GM12873 (cell line): ENCODE data around the gene ZPBP2.

ENCODE experiments used
- TF ChIP-seq, protein P1 (sequence below): IDR thresholded peaks from 2 replicates; pipeline ENCODE4 v1.5.1; 2012; ENCODE audit warnings: low read depth, mild to moderate bottlenecking, moderate library complexity, low read length, control low read depth; ENCODE audit not compliant: insufficient read depth; ENCODE audit errors: missing control alignments

The ZPBP2 gene

DNA sequence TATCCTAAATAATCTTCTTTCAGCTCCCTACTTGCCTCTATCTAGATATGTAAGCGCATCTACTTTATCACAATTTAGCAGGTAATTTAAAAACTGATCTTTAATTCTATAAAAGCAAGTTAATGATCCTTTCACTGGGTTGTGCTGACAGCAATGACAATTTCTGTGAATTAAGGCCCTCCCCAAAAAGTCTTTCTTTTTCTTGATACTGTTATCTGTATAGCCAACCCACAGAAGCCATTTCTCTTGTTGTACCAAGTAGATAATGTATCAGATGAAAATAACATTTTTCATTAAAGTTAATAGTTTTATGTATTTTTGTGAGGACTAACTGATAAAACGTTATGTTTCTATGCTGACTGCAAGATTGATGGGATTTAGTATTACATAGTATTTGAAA lies 3.8 kb downstream of the ZPBP2 start:
- TF ChIP-seq, protein P1, sequence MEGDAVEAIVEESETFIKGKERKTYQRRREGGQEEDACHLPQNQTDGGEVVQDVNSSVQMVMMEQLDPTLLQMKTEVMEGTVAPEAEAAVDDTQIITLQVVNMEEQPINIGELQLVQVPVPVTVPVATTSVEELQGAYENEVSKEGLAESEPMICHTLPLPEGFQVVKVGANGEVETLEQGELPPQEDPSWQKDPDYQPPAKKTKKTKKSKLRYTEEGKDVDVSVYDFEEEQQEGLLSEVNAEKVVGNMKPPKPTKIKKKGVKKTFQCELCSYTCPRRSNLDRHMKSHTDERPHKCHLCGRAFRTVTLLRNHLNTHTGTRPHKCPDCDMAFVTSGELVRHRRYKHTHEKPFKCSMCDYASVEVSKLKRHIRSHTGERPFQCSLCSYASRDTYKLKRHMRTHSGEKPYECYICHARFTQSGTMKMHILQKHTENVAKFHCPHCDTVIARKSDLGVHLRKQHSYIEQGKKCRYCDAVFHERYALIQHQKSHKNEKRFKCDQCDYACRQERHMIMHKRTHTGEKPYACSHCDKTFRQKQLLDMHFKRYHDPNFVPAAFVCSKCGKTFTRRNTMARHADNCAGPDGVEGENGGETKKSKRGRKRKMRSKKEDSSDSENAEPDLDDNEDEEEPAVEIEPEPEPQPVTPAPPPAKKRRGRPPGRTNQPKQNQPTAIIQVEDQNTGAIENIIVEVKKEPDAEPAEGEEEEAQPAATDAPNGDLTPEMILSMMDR: no peak

DNA sequence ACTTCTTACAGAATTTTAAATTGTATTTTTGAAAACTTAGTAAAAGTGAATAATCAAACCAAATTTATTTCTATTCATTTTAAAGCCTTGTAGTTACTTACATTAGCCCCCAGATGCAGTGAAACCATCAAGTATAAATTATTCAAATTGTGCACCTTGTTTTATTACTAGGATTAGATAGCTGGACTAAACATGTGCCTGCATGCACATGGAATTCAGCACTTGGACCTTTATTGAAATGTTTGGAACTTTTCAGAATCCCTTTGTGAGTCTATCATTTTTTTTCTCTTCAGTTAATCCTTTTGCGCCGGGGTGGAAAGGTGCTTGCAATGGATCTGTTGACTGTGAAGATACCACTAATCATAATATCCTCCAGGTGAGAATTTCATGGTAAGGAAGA lies 4.7 kb downstream of the ZPBP2 start:
- TF ChIP-seq, protein P1: peak; percentile 23

DNA sequence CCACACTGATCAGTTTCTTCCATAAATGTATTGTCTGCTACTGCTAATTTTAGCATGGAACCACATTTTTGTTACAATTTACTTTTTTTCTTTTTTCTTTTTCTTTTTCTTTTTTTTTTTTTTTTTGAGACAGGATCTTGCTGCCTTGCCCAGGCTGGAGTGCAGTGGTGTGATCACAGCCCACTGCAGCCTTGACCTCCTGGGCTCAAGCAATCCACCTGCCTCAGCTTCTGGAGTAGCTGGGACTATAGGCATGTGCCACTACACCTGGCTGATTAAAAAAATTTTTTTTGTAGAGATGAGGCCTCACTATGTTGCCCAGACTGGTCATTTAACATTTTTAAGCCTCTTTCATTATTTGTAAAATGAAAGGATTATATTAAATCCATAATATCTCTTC lies 19.1 kb downstream of the ZPBP2 start:
- TF ChIP-seq, protein P1: no peak

DNA sequence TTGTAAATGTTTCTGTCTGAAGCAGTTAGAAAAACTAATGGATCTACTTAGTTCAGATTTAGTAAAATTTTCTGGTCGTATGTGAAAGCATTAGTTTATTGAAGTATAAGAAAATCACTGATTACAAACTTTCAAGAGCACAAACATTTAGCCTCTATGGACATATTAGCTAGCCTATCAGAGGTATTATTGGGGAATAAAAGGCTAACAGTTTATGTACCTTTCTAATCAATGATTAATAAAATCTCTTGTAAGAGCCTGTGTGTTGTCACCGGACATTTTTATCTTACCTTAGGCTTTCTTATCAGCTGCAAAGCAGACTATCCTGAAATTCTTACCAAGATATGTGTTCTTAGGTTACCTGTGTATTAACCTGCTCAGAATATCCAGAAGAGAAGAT lies 21.2 kb downstream of the ZPBP2 start:
- TF ChIP-seq, protein P1: no peak

DNA sequence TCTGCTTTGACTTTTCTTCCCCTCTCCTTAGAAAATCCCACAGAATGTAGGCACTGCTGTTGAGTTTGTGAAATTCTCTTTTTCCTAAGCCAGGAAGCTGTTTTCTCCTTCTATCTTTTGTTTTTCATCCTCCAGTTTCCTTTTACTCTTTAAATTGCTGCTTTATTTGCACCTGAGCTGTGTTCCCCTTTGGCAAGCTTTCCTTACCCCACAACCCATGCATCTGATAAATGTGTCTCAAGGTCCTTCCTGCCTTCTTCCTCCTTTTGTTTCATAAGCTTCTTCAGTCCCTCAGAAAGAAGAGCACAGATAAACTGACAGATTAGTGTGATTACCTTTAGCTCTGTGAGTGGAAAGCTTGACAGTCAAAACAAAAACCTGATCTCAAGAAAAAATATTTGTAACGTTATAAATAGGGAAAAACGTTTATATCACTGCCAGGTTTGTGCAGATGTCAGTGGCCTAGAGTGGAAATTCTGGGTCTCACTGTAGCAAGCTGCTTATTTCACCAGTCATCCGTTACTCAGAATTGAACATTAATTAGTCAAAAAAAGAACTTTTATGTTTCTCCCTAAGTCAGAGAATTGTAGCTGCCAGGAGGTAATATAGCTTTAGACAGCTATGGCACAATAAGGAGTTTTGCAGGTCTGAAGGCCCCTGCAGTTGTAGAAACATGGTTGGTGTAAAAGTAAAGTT lies 26.8 kb downstream of the ZPBP2 start:
- TF ChIP-seq, protein P1: no peak

DNA sequence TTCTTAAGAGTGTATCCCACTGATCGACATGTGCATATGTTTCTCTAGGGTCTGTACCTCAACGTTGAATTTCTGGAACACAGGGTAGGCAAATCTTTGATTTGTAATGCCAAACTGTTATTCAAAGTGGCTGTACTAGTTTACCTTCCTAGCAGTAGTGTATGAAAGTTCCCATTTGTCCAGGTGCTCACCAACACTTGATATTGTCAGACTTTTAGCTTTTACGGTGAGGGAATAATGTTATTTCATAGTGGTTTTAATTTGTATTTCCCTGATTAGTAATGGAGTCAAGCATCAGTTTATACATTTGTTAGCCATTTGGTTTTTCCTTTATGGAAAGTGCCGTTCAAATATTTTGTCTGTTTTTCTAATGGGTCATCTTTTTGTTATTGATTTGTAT lies 30.1 kb downstream of the ZPBP2 start:
- TF ChIP-seq, protein P1: no peak

DNA sequence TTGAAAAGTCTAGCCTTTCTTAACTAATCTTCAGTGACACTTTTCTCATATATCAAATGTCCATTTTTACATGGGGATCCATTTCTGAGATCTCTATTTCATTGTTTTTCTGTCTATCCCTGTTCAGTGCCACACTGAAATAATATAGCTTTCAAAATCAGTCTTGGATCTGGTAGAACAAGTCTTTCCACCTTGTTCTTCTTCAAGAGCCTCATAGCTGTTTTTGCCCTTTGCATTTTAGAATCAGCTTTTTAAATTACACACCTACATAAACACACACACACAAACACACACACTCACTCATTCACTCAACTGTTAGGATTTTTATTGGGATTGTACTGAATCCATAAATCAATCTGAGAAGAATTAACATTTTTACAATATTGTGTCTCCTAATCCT lies 31.2 kb downstream of the ZPBP2 start:
- TF ChIP-seq, protein P1: no peak
